NCI-H1436 treated with DMSO at 0.1 percent for 48 hours (cell line): ENCODE measurements around the gene KCNJ10.
A peak's percentile ranks its signal among the peaks of the same experiment; 100 is the strongest.
"Not testable (repeated sequence)": the region's sequence is repeated elsewhere in the genome, so short reads cannot be mapped to it uniquely, and the experiment has no call there.

ENCODE experiments used
- DNase-seq: peaks from one replicate; lab custom pipeline; 2025; lab: John Stamatoyannopoulos, UW

The KCNJ10 gene

DNA sequence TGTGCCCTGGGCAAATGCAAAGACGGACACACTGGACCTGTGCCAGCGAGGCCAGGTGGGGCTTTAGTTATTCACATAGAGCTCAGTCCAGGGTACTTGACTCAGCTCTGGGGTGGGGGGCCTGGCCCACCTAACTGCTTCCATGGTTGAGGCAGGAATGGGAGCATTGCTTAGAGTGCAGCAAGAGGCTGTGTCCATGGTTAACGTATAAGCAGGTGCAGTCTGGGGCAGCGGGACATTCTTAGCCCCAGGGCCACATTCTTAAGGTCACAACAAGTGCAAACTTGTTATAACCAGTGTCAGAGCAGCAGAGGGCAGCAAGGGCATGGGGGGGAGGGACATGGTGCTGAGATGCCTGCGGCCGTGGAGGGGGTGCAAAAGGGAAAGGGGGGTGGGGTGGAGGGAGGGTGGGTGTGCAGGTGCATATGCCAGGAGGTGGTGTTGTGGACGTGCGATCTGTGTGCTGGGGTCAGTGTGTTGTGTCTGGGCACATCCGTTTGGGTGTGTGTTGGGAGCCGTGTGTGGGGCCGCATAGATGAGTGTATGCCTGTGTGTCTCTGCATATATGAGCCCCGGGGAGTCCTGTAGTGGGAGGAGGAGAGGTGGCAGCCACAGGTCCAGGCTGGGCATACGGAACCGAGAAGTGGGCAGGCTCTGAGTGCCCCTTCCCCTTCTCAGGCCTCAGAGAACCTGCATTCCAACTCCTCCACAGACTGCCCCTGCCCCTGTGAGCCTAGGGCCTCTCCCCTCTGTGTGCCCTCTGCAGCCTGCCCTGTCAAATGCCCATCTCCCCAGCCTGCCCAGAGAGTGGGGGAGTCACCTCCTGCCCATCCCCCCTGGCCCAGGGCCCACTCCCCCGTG is 8.4 kb downstream of the KCNJ10 start:
- no peak for DNase-seq

DNA sequence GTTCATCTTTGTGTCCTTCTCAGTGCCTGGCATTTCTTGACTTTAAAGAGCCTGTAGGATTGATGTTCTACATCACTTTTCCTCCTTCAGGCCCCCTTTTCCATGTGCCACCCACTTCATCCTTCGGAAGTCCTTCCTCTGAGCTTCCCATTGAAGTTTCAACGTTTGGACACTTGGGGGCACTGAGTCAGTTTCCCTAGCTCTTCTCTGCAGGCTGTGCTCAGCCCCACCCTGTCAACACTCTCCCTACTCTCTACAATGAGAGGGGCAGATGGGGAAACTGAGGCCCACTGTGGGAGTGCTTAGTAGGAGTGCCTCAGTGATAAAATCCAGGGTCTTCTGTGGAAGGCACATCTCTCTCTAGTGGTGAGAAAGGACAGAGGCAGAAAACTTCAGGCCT is 11.9 kb downstream of the KCNJ10 start:
- no peak for DNase-seq

DNA sequence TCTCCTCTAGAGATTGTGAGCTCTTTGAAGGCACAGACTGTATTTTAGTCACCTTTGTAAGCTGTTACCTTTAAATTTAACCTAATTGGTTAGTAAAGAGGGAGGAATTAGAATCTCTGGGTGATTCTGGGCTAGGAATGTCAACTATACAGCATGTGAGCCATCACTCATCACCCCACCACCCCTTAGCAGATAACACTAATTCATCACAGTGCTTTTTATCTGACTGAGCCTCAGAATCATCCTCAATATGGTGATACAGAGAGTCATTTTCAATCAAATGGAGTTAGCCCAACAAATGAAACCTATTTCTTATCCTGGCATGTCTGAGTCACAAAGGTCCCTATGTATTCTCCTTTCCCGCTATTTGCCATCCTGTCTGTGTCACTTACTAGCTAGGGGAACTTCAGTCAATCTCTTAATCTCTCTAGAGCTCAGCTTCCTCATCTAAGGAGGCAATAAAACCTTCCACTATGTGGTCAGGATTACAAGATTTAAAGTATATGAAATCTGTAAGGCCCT is 13.3 kb downstream of the KCNJ10 start:
- DNase-seq = no peak

DNA sequence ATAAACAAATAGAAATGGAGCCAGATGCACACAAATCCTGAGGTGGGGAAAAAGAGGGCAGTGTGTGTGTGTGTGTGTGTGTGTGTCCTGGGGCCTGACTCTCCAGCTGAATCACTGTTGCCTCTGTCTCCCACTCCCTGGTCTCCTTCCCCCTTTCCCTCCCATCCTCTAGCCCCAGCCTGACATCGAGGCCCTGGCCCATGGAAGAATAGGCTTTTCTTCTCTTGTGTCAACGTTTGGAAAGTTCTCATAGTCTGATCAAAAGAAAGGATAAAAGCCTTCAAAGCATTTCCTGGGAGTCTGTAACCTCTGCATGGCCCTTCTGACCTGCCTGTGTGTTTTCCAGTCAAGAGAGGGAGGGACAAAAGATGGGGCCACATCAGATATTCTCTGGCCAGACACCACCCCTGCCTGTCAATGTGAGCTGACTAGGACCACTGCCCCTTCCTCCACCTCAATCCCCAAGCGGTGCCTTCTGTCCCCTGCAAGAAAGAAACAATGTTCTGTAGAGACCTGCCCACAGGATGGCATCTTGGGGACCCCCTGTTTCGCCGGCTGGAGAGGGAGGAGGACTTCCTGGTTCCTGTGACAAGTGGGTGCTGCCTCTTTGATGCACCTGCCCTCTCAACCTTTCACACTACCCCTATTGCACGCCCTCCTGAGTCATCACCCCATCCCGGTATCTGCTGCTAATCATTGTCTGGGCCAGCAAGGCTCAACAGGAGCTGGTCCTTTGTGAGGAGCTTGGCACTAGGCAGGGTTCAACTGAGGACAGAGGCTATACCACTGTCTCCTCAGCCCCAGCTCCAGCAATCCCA is 16.2 kb downstream of the KCNJ10 start:
- no peak for DNase-seq

DNA sequence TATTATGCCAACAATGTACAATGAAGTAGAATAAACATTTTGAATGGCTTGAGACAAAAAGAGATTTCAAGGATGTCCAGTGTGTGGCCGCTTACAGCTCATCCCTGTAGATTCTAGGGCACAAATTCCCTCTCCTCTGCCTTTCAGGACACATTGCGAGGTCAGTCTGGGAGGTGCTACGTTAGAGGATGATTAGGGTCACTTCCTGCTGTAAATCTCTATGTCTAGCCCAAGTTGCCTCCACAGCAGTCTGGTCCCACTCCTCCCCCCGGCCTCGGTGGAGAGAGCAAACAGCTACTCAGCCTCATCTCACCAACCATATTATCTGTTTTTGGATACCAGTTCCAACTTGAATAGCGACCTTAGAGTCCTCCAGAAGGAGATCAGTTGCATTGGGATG is 17.0 kb downstream of the KCNJ10 start:
- DNase-seq = no peak

DNA sequence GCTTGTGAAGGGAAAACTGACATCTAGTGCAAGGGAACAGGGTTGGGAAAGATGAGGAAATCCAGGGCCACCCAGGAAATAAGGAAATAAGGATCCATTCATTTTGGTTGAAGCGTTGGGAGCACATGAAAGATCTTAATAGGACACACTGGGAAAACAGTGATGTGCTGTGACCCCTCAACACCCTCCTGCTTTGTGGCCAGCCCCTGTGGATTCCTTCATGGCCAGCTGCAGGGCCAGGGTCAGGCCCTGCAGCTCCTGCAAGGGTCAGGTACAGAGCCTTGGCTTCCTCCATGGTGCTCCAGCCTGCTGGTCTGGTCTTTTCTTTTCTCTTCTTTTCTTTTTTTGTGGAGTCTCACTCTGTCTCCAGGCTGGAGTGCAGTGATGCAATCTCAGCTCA is 19.3 kb downstream of the KCNJ10 start:
- DNase-seq = no peak

DNA sequence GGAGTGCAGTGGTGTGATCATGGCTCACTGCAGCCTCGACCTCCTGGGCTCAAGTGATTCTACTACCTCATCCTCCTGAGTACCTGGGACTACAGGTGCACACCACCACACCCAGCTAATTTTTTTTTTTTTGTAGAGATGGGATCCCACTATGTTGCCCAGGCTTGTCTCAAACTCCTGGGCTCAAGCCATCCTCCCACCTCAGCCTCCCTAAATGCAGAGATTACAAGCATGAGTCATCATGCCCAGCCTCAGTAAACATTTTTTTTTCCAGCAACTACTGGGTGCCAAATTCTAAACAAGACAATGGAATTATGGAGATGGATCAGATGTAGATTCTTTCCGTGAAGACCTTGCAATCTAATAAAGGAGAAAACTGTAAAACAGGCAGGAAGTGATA is 19.8 kb downstream of the KCNJ10 start:
- not testable (repeated sequence) for DNase-seq

DNA sequence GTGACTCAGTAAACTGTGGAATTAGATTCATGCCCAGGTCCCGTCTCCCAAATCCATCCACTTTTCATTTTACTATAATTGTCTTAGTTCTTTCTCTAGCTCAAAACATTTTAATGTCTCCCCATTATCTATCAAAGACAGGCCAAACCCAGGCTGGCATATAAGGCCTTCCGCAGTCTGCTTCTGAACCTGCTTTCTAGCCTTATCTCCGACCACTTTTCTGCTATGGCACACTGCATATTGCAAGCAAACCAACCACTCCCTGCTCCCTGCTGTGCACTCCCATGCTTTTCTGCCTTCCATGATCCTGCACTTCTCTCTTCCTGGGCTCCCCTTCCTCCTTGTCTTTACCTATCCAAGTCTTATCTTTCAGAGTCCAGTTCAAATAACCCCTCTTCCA is 20.9 kb downstream of the KCNJ10 start:
- no peak for DNase-seq

DNA sequence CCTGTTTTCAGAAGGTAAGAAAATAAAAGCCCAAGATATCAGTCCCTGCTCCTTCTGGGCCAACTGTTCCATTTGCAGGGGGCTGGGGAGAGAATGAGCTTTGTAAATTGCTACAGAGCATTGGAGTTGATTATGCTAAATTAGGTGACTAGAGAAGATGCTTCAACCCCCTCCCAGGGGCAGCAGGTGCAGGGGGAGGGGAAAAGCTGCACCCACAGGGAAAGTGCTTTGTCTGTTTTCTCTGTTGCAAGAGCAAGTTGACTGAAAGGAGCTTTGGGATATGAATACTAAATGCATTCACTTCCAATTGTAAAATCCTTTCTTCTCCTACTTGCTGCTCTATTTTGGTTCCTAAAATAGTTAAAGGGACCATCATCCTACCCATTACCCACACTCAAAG is 21.6 kb downstream of the KCNJ10 start:
- no peak for DNase-seq

DNA sequence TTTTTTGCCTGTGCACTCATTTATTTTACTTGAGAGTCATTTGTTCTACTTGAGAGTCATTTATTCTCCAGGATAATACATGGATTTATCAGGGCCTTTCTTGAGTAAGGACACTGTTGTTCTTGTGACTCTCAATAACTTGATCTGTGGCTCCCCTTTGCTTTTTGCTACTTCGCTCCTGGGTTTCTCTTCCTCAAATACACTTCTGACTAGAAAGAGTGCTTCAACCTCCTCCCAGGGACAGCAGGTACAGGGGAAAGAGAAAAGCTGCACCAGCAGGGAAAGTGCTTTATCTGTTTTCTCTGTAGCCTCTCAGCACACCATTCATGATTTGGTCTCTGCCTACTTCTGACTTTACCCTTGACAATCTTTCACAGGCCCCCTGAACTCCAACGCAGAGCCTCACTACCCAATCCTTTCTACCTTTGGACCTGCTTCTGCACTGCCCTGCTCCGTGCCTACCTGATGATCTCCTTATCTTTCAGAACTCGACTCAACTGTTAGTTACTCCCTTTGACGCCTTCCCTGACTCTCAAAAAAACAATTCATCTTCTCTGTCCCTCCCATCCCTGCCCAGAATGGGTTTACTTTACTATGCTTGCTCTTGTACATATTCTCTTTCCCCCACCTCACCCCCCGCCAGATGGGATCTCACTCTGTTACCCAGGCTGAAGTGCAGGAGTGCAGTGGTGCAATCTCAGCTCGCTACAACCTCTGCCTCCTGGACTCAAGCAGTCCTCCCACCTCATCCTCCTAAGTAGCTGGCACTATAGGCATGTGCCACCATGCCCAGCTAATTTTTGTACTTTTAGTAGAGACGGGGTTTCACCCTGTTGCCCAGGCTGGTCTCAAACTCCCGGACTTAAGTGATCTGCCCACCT is 22.6 kb downstream of the KCNJ10 start:
- DNase-seq = no peak

DNA sequence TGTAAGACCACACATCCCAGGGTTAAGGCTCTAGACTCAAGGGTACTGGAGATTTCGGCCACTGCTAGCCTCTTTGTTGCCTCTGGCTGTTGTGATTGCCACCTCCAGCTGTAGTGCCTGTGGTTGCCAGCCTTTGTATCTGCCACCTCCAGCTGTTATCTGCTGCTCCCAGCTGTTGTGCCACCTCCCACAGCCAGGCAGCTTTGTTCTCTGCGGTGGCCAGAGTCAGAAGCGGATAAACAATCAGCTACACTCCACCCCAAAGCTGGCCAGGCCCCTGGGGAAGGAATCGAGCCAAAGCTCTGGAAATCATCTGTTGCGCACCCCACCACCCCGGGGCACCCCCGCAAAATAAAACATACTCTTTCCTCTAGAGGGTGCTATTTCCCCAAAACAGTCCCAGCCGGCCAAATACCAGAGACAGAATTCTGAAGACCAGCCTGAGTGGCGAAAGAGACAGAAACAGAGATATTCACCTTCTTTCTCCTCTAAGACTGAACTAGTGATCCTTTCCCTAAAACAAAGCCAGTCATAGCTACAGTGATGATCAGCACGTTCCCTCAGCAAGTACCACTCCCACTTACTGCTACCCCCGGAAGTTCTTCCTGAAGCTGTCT is 23.4 kb downstream of the KCNJ10 start:
- DNase-seq = no peak

DNA sequence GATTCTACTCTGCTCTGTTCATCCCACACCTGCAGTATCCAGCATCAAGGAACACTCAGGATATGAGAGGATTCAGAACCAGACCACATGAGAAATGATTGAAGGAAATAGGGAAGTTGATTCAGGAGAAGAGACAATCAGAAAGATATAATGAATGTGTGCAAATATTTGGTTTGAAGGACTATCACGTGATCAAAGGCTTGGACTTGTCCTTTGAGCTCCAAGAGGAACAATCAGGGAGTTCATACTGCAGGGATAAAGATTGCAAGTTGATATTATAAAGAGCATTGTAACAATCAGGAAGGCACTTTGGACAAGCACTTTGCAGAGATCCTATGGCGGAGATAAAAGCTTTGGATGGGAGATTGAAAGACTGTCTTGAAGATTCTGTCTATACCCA is 24.3 kb downstream of the KCNJ10 start:
- no peak for DNase-seq

DNA sequence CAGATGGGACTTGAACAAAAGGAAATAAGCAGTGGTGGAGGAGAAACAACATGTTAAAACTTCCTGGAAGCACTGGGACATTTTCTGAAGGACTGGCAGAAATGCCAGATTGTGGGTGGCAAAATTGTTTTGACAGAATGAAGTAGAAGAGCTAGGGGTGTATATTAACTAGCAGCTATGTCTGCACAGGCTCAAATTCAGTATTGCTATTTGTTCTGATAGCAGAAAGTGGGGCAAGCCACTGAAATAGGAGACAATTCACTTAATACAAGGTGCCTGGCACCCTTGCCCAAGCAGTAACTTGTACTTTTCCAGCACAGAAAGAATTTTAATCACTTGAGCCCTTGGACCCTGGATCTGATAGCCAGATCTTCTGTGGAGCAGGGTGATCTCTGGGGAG is 26.4 kb downstream of the KCNJ10 start:
- DNase-seq = no peak

DNA sequence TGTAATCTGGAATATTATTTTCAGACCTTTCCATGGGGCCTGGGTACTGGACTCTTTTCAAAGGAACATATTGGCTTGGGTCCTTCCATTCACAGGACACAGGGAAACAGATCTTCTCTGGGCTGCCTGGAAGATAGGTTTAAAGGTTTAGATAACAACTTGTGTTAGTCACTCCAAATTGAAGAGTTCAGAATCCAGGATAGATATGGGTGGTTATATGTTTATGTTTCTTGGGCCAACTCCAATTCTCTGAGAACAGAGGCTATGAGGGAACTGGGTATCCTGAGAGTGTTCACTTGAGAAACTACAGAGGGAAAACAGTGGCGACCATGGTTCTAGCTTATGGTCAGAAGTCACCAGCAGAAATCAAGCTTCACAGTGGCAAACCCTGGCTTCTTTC is 29.5 kb downstream of the KCNJ10 start:
- no peak for DNase-seq

DNA sequence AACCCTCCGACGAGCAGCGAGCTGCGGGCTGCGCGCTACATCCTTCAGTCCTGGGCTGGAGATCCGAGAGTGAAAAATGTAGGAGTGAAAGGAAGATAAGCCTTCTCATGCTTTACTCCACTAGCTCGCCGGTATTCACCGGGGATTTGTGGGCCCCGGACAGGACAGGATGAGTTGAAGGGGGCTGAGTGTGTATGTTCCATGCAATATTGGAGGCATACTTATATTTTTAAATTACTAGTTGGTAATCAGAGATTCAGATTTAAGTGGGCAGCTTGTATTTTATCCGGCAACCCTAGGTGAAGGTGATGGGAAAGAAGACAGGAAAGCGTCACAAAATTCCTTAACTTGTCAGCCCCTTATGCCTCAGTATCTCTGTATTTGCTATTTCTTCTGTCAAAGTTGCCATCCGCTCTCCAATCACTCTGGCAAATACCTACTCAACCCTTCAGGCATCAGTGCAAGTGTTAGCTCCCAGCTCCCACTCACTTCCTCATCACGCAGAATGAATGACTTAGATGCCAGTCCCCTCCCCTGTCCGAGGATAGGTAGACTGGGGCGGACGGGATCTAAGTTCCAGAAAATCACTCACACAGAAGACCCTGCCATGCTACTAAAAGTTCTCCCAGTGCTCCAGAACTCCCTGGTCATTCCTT is 37.7 kb downstream of the KCNJ10 start:
- no peak for DNase-seq

DNA sequence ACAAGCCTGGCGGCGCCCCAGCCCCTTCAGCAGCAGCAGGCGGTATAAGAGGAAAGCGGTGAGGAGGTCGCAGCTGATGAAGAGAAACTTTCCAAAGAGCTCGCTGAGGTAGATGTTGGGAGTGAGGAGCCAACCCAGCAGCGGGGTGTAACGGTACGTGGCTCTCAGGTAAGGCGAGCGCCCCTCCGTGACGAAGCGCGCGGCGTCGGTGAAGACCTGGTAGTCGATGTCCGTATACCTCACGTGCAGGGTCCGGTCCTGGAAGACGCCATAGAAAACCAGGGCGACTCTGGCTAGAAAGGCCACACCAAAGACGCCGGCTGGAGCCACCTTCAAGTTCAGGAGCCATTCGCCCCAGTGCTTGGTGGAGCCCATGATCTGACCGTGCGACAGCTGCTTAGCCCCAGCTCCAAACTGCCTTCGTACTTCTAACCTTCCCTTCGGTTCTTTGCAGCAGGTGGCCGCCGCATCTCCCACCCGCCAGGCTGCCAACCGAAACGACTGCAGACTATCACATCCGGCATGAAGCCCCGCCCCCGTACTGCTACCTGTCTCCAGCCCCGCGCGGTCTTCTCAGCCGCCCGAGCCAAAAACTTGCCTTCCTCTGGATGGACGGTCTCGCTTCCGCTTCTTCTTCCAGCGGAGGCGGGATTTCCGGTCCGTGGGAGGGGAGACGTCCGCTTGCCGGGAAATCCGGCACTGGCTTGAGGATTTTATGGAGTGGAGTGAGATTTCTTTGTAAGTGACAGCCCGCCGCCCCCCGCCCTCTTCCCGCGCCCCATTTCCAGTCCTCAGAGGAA is 38.4 kb downstream of the KCNJ10 start, which contains the start of gene PIGM:
Gene PIGM (minus strand): TSS at position 626 of the 800 bp plus-strand sequence. CDS start 251 bp downstream, at position 375.
- DNase-seq = peak; percentile 82

DNA sequence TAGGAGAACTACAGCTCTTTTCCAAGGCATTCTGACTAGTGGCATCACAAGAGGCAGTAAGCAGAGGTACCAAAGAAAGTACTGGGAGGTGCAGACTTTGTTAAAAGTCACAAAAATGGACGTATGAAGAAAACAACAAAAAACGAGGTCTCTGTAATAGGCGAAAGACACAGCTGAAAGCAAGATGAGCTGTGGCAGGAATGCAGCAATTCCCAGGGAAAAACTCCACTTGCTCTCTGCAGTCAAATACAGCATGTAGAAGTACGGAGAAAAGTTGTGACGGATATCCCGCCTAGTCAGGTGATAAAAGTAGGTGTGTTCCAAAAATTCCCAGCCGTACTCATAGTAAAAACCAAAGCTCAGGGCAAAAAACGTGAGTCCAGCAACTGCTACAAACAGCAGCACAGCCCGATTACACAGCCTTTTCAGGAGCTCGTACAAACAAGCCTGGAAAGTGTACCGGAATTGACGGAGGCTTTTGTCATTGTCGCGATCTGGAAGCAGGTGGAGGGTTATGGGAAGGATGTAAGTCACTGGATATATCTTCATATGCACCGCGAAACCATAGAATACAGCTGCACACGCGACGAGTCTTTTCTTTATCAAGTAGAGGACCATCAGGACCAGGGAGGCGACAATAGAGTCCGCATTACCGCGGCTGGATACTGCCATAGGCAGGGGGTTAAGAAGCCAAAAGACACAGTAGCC is 39.1 kb downstream of the KCNJ10 start:
- DNase-seq = no peak

DNA sequence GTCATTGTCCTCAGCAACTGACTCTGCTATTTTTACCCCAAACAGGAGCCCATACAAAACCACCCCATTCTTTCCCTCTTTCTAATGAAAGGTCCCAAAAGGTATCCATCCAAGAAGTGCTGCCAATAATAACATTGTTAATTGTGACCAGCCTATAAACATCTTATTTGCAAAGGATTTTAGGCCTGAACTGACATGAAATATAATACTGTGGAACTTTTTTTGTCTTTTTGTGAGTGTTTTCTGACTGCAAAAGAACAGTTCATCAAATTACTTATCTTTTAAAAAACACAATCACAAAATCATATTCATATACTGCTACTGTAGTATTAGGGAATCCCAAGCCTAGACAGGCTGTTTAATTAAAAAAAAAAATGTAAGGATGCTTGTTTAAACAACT is 41.5 kb downstream of the KCNJ10 start:
- DNase-seq = no peak

DNA sequence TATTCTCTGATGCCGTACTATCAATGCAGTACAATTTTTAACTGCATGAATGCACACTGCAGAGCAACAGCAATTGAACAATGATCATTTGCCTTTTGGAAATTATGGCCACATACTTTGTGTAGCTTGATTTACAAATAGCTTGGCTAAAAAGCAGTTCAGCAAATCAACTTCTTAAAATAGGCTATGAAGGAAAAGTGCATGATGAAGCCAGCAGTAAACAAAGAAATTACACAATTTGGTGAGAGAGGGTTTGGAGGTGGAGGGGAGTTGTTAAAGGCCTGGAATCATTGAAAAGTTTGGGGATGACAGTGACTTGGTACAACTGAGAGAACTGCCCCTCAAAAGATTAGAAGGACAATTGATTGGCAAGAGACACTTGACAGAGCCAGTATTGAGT is 44.6 kb downstream of the KCNJ10 start:
- DNase-seq = no peak
